GM21786 (cell line): ENCODE data around the gene CHEK2.
"Not testable (repeated sequence)": the region's sequence is repeated elsewhere in the genome, so short reads cannot be mapped to it uniquely, and the experiment has no call there.

ENCODE experiments used
- ATAC-seq: cut with Tn5 transposase; IDR thresholded peaks from one replicate; pipeline ENCODE4 v1.9.1; 2021; ENCODE audit not compliant: unreplicated experiment

Gene CHEK2

DNA sequence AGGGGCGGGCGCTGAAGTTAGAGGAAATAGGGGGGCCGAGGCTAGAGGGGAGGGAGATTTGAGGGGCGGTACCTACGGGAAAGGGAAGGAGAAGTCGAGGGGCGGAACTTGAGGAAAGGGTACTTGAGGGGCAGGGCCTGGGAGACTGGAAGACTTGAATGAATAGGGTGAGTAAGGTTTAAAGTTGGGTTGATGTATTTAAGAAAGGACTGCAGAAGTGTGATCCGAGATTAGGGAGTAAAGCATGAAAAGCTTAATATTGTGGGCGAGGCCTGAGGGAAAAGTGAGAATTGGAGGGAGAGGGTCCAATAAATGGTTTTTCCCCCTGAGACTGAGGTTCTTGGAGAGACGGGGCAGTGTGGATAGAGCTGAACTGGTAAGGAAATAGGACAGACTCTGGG is 942 bp upstream of the CHEK2 start:
- ATAC-seq, result no peak

- no peak for ATAC-seq
These were observed 328 bp downstream of the CHEK2 start for GRCh38 chr22:28741200-28741784.

GRCh38 chr22:28738876-28739275 is 2.7 kb downstream of the CHEK2 start:
- ATAC-seq, result not testable (repeated sequence)

GRCh38 chr22:28737701-28738100 is 3.9 kb downstream of the CHEK2 start:
- ATAC-seq, result no peak

GRCh38 chr22:28736301-28737155 is 5.1 kb downstream of the CHEK2 start:
- ATAC-seq, result no peak

GRCh38 chr22:28734393-28734792 is 7.2 kb downstream of the CHEK2 start:
- no peak for ATAC-seq

DNA sequence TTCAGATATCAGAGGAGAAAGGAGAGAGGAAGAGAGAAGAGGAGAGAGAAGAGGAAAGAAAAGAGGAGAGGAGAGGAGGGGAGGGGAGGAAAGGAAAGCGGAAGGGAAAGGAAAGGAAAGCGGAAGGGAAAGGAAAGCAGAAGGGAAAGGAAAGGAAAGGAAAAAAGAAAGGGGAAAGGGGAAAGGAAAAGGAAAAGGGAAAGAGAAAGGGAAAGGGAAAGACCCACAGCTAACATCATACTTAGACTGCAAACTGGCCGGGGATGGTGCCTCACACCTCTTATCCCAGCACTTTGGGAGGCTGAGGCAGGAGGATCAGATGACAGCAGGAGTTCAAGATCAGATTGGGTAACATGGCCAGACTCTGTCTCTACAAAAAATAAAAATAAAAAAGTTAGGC is 11.4 kb downstream of the CHEK2 start:
- no peak for ATAC-seq

DNA sequence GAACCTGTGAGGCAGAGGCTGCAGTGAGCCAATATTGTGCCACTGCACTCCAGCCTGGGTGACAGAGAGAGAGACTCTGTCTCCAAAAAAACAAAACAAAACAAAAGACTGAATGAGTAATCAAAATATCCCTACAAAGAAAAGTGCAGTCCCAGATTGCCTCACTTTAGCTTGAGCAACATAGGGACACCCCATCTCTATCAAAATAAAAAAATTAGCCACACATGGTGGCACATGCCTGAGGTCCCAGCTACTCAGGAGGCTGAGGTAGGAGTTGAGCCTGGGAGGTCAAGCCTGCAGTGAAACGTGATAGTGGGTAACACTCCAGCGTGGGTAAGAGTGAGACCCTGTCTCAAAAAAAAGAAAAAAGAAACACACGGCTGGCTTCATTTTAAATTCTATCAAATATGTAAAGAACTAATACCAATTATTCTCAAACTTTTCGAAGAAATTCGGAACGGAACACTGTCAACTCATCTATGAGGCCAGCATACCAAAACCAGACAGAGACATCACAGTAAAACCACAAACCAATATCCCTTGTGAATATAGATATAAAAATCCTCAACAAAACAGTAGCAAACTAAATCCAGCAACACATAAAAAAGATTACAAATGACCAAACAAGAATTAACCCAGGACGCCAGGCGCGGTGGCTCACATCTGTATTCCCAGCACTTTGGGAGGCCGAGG is 12.9 kb downstream of the CHEK2 start:
- no peak for ATAC-seq

DNA sequence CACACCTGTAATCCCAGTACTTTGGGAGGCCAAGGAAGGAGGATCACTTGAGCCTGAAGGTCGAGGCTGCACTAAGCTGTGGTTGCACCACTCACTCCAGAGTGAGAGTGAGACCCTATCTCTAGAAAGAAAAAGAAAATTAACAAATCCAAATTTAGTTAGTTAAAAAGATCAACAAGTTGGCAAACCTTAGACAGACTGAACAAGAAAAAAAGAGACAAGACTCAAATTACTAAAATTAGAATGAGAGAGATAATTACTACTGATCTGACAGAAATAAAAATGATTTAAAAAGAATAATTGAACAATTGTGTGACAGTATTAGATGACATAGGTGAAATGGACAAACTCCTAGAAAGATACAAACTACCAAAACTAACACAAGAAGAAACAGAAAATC is 13.6 kb downstream of the CHEK2 start:
- ATAC-seq, result no peak

DNA sequence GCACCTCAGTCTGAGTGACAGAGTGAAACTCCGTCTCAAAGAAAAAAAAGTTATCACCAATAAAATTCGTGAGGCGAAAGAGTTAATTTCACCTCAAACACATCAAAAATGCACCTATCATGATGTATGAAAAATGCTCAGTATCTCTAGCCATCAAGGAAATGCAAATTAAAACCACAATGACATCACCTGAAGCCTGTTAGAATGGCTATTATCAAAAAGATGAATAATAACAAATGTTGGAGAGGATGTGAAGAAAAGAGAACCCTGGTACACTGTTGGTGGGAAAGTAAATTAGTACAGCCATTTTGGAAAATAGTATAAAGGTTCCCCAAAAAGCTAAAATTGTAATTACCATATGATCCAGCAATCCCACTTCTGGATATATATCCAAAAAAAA is 23.6 kb downstream of the CHEK2 start:
- ATAC-seq, result no peak

GRCh38 chr22:28716686-28717085 is 24.9 kb downstream of the CHEK2 start:
- no peak for ATAC-seq

DNA sequence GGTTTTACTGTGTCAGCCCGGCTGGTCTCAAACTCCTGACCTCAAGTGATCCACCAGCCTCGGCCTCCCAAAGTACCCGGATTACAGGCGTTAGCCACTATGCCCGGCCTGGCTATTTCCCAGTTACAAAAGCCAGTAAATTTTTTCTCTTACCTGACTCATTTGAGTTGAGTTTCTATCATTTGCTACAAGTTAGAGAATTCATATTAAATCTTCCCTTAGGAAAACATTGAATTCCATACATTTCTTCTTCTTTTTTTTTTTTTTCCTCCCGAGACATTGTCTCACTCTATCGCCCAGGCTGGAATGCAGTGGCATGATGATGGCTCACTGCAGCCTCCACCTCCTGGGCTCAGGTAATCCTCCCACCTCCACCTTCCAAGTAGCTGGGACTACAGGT is 26.0 kb downstream of the CHEK2 start:
- no peak for ATAC-seq

DNA sequence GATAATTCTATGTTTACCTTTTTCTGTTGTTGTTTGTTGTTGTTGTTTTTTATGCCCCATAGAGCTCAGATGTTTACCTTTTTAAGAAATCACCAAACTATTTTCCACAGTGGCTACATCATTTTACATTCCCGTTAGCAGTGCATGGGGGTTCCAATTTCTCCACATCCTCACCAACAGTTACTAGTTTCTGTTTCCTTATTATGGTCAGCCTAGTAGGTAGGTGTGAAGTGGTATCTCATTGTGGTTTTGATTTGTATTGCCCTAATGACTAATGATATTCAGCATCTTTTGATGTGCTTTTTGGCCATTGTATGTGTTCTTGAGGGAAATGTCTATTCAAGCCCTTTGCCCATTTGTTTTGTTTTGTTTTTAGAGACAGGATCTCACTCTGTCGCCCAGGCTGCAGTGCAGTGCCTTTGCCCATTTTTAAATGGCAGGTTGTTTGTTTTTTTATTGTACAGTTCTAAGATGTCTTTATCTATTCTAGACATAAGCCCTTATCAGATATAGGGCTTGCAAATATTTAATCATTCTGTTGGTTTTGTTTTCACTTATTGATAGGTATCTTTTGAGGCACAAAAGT is 27.5 kb downstream of the CHEK2 start:
- ATAC-seq, result no peak

- no peak for ATAC-seq
These were observed 29.5 kb downstream of the CHEK2 start for GRCh38 chr22:28711820-28712777.

- no peak for ATAC-seq
These were observed 30.3 kb downstream of the CHEK2 start for GRCh38 chr22:28711341-28711740.

- ATAC-seq, result no peak
These were observed 30.9 kb downstream of the CHEK2 start for GRCh38 chr22:28710576-28711191.

GRCh38 chr22:28710107-28710506 is 31.5 kb downstream of the CHEK2 start:
- no peak for ATAC-seq

DNA sequence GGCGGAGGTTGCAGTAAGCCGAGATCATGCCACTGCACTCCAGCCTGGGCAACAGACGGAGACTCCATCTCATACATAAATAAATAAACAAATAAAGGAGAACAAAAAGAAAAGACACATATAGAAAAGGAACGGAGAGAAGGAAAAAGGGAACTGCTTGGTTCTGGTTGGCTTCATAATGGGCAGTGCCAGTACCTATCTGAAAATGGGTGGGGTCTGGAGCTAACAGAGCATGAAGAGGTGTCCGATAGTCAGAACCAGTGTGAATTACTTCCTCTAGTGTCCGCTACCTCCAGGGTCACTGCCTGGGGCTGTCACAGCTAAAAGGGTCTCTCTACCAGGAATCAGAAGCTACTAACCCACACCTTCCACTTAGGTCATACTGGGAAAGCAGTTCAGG is 34.8 kb downstream of the CHEK2 start:
- no peak for ATAC-seq

GRCh38 chr22:28703436-28703835 is 38.2 kb downstream of the CHEK2 start:
- ATAC-seq, result no peak

DNA sequence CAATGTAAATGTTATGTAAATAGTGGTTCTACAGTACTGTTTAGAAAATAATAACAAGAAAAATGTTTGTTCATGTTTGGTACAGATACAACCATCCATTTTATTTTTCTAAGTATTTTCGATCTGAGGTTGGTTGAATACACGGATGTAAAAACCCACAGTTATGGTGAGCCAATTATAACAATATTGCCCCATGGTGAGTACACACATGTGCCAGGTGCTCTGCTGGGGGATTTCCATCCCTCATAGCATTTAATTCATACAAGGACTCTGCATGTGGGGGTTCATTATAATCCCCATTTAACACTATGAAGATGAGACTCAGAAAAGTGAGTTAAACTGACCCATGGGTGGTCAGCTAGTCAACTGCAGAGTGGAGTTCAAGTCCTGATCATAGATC is 38.7 kb downstream of the CHEK2 start:
- no peak for ATAC-seq
